ENCODE results near the gene BCL11A.

BCL11A gene

GRCh38 chr2:60461421-60462108, 91.9 kb downstream of the BCL11A start:
- no peak for DNase-seq (ENCODE audit: low read depth)

- no peak for DNase-seq (ENCODE audit: low read depth)
Measured at GRCh38 chr2:60460577-60461420, 92.7 kb downstream of the BCL11A start.

- no peak for DNase-seq (ENCODE audit: low read depth)
Measured at GRCh38 chr2:60459851-60460250, 93.6 kb downstream of the BCL11A start.

GRCh38 chr2:60456115-60456770, 97.2 kb downstream of the BCL11A start:
- no peak for DNase-seq (ENCODE audit: low read depth)

- no peak for DNase-seq (ENCODE audit: low read depth)
Measured at GRCh38 chr2:60453872-60454271, 99.6 kb downstream of the BCL11A start.

- DNase-seq (ENCODE audit: low read depth), result no peak
Measured at GRCh38 chr2:60453301-60453700, 100.2 kb downstream of the BCL11A start.

- no peak for DNase-seq (ENCODE audit: low read depth)
Measured at GRCh38 chr2:60450488-60450887, 103.0 kb downstream of the BCL11A start.

- no peak for DNase-seq (ENCODE audit: low read depth)
Measured at GRCh38 chr2:60447943-60448342, 105.5 kb downstream of the BCL11A start.

GRCh38 chr2:60446413-60447267, 106.8 kb downstream of the BCL11A start:
- DNase-seq (ENCODE audit: low read depth), result no peak

GRCh38 chr2:60445684-60446179, 107.7 kb downstream of the BCL11A start:
- DNase-seq (ENCODE audit: low read depth), result no peak

- no peak for DNase-seq (ENCODE audit: low read depth)
Measured at GRCh38 chr2:60442608-60443007, 110.8 kb downstream of the BCL11A start.

- no peak for DNase-seq (ENCODE audit: low read depth)
Measured at GRCh38 chr2:60441800-60442199, 111.7 kb downstream of the BCL11A start.

GRCh38 chr2:60440767-60441163, 112.7 kb downstream of the BCL11A start:
- DNase-seq (ENCODE audit: low read depth), result no peak

GRCh38 chr2:60440079-60440766, 113.2 kb downstream of the BCL11A start:
- DNase-seq (ENCODE audit: low read depth), result no peak

GRCh38 chr2:60439219-60439974, 114.1 kb downstream of the BCL11A start:
- no peak for DNase-seq (ENCODE audit: low read depth)

- DNase-seq (ENCODE audit: low read depth), result no peak
Measured at GRCh38 chr2:60438653-60439052, 114.8 kb downstream of the BCL11A start.

- DNase-seq (ENCODE audit: low read depth), result no peak
Measured at GRCh38 chr2:60438131-60438530, 115.3 kb downstream of the BCL11A start.

GRCh38 chr2:60437080-60437696, 116.3 kb downstream of the BCL11A start:
- DNase-seq (ENCODE audit: low read depth), result no peak

GRCh38 chr2:60433018-60433596, 120.3 kb downstream of the BCL11A start:
- no peak for DNase-seq (ENCODE audit: low read depth)
